Caco-2 (cell line): Measurements from ENCODE around the gene MYO1H. TPM values are rescaled to one million over a fixed set of nuclear protein-coding genes. Genes with fewer than 3 reads are reported as not detected.

Source experiments
- BruUV-seq: library from RNA; stranded (reverse); fragments of 400-500 nt; replicated peaks from 2 replicates; lab custom pipeline; 2021; lab: Mats Ljungman, UMichigan
- CTCF ChIA-PET: fragments of 300-600 bp; sonication (Branson Sonifier 250); formaldehyde crosslinking; loops from one replicate; lab custom pipeline; 2022; ENCODE audit warnings: antibody characterized with exemption; lab: Charles Lee
- POLR2A ChIA-PET: fragments of 300-600 bp; sonication (Branson Sonifier 250); formaldehyde crosslinking; loops from one replicate; lab custom pipeline; 2022; ENCODE audit warnings: antibody characterized with exemption; lab: Charles Lee
- DNase-seq, 2 experiments: peaks; one replicate each; pipeline versions ENCODE4 v3.0.0 to v3.0.0-alpha.2; 2020 to 2022
- H3K27me3 ChIP-seq: replicated peaks from 2 replicates; pipeline ENCODE4 v1.6.0; 2011; ENCODE audit warnings: low read length; ENCODE audit not compliant: control insufficient read depth, insufficient read depth
- H3K36me3 ChIP-seq: 2 replicates; pipeline ENCODE4 v1.5.1; 2011; ENCODE audit warnings: low read length; ENCODE audit not compliant: control insufficient read depth, insufficient read depth
- H3K4me1 ChIP-seq: fragments of 250-450 bp; sonication (Bioruptor Pico); 2 replicates; pipeline ENCODE4 v1.5.1; 2020; ENCODE audit warnings: mild to moderate bottlenecking
- H3K4me3 ChIP-seq: 2 replicates; pipeline ENCODE4 v1.5.1; 2011; ENCODE audit warnings: low read depth, mild to moderate bottlenecking, control low read depth, low read length
- H3K9me3 ChIP-seq: fragments of 250-450 bp; sonication (Bioruptor Pico); 2 replicates; pipeline ENCODE4 v1.5.1; 2020; ENCODE audit warnings: mild to moderate bottlenecking, moderate library complexity
- H3K27ac Mint-ChIP-seq: one replicate; pipeline ENCODE4 v1.8.0; 2022; ENCODE audit warnings: mixed read lengths; ENCODE audit not compliant: unreplicated experiment
- H3K27me3 Mint-ChIP-seq: one replicate; pipeline ENCODE4 v1.8.0; 2022; ENCODE audit warnings: mixed read lengths; ENCODE audit not compliant: insufficient read depth, unreplicated experiment
- H3K36me3 Mint-ChIP-seq: one replicate; pipeline ENCODE4 v1.8.0; 2022; ENCODE audit warnings: mild to moderate bottlenecking, mixed read lengths; ENCODE audit not compliant: insufficient read depth, unreplicated experiment
- H3K4me1 Mint-ChIP-seq: one replicate; pipeline ENCODE4 v1.8.0; 2022; ENCODE audit warnings: low read depth, mixed read lengths; ENCODE audit not compliant: unreplicated experiment
- H3K4me3 Mint-ChIP-seq: one replicate; pipeline ENCODE4 v1.8.0; 2022; ENCODE audit warnings: mild to moderate bottlenecking, moderate library complexity, mixed read lengths; ENCODE audit not compliant: unreplicated experiment
- H3K9me3 Mint-ChIP-seq: one replicate; pipeline ENCODE4 v1.8.0; 2022; ENCODE audit warnings: mixed read lengths; ENCODE audit not compliant: unreplicated experiment
- intact Hi-C: fragments of 100-400 bp; cut with micrococcal nuclease; formaldehyde crosslinking; loops from one replicate; pipeline ENCODE4 v1.10.0; 2022; ENCODE audit not compliant: unreplicated experiment
- total RNA-seq: library from RNA; stranded (reverse); gene quantifications from 2 replicates; pipeline ENCODE4 v1.2.3, GENCODE V29; 2022
- TF ChIP-seq, protein P1 (sequence below), 2 experiments: fragments of 200-600 bp in 1 of 2; IDR thresholded peaks; 1 replicate in 1 of 2; 2 replicates in 1 of 2; pipeline versions ENCODE4 v1.5.1 to v1.8.0; 2011 to 2022; ENCODE audit warnings: antibody characterized with exemption in 1 of 2, control low read depth in 1 of 2, inconsistent platforms in 1 of 2, low read depth in 1 of 2, low read length in 1 of 2, mild to moderate bottlenecking in 1 of 2, moderate library complexity in 1 of 2; ENCODE audit not compliant: insufficient read depth in 1 of 2, severe bottlenecking in 1 of 2, unreplicated experiment in 1 of 2

The MYO1H gene
- total RNA-seq, 1 experiment from 2014 or later = 0.18 TPM

DNA sequence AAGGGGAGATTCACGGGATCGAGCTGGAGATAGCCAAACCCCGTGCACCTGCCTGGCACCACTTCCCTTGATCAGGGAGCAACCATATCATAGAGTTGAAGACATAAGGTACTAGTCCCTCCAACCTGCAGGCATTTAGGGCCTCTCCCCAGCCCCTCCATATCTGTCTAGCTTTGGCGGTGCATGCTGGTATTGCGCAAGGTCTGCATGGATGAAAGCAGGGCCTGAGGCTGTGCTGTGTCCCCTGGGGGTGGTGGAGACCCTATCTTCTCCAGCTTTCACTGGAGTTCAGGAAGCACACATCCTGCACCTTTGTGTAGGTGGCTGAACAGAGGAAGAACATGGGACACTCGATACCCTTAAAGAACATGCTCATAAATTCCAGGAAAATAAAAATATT lies 82.5 kb downstream of the MYO1H start:
- H3K27me3 ChIP-seq = no peaks in the 10 kb centered on the region
- H3K9me3 ChIP-seq = no peaks in the 10 kb centered on the region
- intact Hi-C loops = loop anchor here (5.0 kb wide), 1 partner anchor 47 kb away; the partner anchor contains the start of genes KCTD10 and UBE3B
- Mint-ChIP-seq H3K9me3 (no peaks in the 10 kb centered on the region), H3K27me3 (no peaks in the 10 kb centered on the region), H3K4me3 (no peak overlapping the region), H3K4me1 (no peaks in the 10 kb centered on the region), H3K36me3 (no peaks in the 10 kb centered on the region), H3K27ac (no peak overlapping the region)
- no peak overlapping the region for H3K4me3 ChIP-seq
- ChIA-PET POLR2A (no interaction called here), CTCF (no interaction called here)
- no peak for DNase-seq
- no peaks in the 10 kb centered on the region for H3K4me1 ChIP-seq
- TF ChIP-seq, protein P1, sequence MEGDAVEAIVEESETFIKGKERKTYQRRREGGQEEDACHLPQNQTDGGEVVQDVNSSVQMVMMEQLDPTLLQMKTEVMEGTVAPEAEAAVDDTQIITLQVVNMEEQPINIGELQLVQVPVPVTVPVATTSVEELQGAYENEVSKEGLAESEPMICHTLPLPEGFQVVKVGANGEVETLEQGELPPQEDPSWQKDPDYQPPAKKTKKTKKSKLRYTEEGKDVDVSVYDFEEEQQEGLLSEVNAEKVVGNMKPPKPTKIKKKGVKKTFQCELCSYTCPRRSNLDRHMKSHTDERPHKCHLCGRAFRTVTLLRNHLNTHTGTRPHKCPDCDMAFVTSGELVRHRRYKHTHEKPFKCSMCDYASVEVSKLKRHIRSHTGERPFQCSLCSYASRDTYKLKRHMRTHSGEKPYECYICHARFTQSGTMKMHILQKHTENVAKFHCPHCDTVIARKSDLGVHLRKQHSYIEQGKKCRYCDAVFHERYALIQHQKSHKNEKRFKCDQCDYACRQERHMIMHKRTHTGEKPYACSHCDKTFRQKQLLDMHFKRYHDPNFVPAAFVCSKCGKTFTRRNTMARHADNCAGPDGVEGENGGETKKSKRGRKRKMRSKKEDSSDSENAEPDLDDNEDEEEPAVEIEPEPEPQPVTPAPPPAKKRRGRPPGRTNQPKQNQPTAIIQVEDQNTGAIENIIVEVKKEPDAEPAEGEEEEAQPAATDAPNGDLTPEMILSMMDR (IDR thresholded peaks at IDR 0.05; ENCODE audit: insufficient read depth in 1 of 2, low read depth in 1 of 2, low read length in 1 of 2, severe bottlenecking in 1 of 2, unreplicated experiment in 1 of 2) = no peak
- no TSS peak for BruUV-seq
- H3K36me3 ChIP-seq = no peaks in the 10 kb centered on the region

DNA sequence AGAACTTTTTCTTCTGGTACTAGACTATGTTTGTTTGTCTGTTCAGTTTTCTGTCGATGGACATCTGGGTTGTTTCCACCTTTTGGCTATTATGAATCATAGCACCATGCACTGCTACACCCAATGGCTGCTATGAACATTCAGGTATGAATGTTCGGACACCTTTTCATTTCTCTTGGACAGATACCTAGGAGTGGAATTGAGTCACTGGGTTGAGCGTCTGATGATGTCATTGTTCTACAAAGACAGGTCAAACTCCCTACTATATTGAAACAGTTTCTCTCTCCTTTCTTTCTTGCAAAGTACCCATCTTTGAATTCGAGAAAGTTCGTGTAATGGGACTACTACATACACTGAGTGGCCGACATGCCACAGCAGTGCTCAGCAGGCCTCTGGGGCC lies 84.7 kb downstream of the MYO1H start:
- Histone ChIP-seq H3K4me1 (no peaks in the 10 kb centered on the region), H3K4me3 (no peak overlapping the region), H3K27me3 (no peaks in the 10 kb centered on the region), H3K9me3 (no peaks in the 10 kb centered on the region), H3K36me3 (no peaks in the 10 kb centered on the region)
- ChIA-PET POLR2A (interaction anchor here (1.0 kb wide), 1 partner anchor 45 kb away, joined by 4 read pairs; the partner anchor contains the start of genes KCTD10 and UBE3B), CTCF (interaction anchor here (0.6 to 2.2 kb wide), 10 partner anchors 11 to 872 kb away, joined by 3 to 12 read pairs (median 3); no protein-coding TSS in a partner anchor)
- H3K9me3 Mint-ChIP-seq = no peaks in the 10 kb centered on the region
- H3K4me3 Mint-ChIP-seq = no peak overlapping the region
- intact Hi-C loops = loop anchor here (1.0 to 5.0 kb wide), 2 partner anchors 29 to 45 kb away; partner anchors contain the start of genes KCTD10 and UBE3B
- no peaks in the 10 kb centered on the region for H3K36me3 Mint-ChIP-seq
- no peaks in the 10 kb centered on the region for H3K4me1 Mint-ChIP-seq
- TF ChIP-seq, protein P1 (IDR thresholded peaks at IDR 0.05; ENCODE audit: insufficient read depth in 1 of 2, low read depth in 1 of 2, low read length in 1 of 2, severe bottlenecking in 1 of 2, unreplicated experiment in 1 of 2) = no peak
- DNase-seq = no peak
- H3K27ac Mint-ChIP-seq = no peak overlapping the region
- BruUV-seq = no TSS peak
- H3K27me3 Mint-ChIP-seq = no peaks in the 10 kb centered on the region

DNA sequence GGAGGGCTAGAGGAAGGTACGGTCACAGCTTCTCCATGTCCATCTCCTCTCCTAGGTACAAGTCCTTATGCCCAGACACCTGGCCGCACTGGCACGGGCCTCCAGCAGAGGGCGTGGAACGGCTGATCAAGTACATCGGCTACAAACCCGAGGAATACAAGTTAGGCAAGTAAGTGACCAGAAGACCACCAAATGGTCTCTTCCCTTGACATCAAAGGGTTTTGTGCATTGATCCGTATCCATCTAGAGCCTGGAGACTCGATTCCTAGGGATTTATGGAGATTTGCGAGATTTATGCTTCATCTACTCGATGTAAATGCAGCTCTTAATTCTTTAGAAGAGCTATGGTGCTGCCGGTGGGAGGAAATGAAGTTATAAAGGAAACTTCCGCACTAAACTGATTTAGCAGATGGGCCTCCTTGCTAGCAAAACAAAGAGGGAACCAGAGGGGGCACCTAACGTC lies 85.2 kb downstream of the MYO1H start:
- DNase-seq = peak; percentile 89 to 90
- H3K27ac Mint-ChIP-seq = no peak overlapping the region
- H3K9me3 Mint-ChIP-seq = no peaks in the 10 kb centered on the region
- H3K4me3 ChIP-seq = no peak overlapping the region
- no peak overlapping the region for H3K4me3 Mint-ChIP-seq
- no peaks in the 10 kb centered on the region for H3K9me3 ChIP-seq
- H3K36me3 Mint-ChIP-seq = no peaks in the 10 kb centered on the region
- intact Hi-C loops = loop anchor here (1.0 to 5.0 kb wide), 2 partner anchors 28 to 44 kb away; partner anchors contain the start of genes KCTD10 and UBE3B
- POLR2A ChIA-PET = interaction anchor here (1.0 kb wide), 1 partner anchor 44 kb away, joined by 4 read pairs; the partner anchor contains the start of genes KCTD10 and UBE3B
- no peaks in the 10 kb centered on the region for H3K4me1 ChIP-seq
- H3K27me3 ChIP-seq = no peaks in the 10 kb centered on the region
- no TSS peak for BruUV-seq
- CTCF ChIA-PET = interaction anchor here (0.6 to 2.2 kb wide), 11 partner anchors 10 to 416 kb away, joined by 3 to 12 read pairs (median 3); no protein-coding TSS in a partner anchor
- H3K4me1 Mint-ChIP-seq = no peaks in the 10 kb centered on the region
- TF ChIP-seq, protein P1 (IDR thresholded peaks at IDR 0.05; ENCODE audit: insufficient read depth in 1 of 2, low read depth in 1 of 2, low read length in 1 of 2, severe bottlenecking in 1 of 2, unreplicated experiment in 1 of 2) = peak; percentile 79 to 94
- no peaks in the 10 kb centered on the region for H3K27me3 Mint-ChIP-seq
- no peaks in the 10 kb centered on the region for H3K36me3 ChIP-seq
